Renal pelvis (tissue), 4 donors: Measurements from ENCODE around the gene IGFLR1. TPM values are rescaled to one million over a fixed set of nuclear protein-coding genes. Genes with fewer than 3 reads are reported as not detected.
"Not testable (repeated sequence)": the region's sequence is repeated elsewhere in the genome, so short reads cannot be mapped to it uniquely, and the experiment has no call there.

Source experiments
- DNase-seq: peaks from one replicate; pipeline ENCODE4 v3.0.0-alpha.2; 2013
- polyA plus RNA-seq, 3 donors: library from polyadenylated mRNA; unstranded; fragments of 120-200 nt; gene quantifications; one replicate each; pipeline ENCODE4 v1.2.1, GENCODE V29; 2013; ENCODE audit not compliant: insufficient read length in 3 of 3

IGFLR1 gene
- polyA plus RNA-seq, 3 donors, result 2.1 to 3.9 (median 3.8) TPM

DNA sequence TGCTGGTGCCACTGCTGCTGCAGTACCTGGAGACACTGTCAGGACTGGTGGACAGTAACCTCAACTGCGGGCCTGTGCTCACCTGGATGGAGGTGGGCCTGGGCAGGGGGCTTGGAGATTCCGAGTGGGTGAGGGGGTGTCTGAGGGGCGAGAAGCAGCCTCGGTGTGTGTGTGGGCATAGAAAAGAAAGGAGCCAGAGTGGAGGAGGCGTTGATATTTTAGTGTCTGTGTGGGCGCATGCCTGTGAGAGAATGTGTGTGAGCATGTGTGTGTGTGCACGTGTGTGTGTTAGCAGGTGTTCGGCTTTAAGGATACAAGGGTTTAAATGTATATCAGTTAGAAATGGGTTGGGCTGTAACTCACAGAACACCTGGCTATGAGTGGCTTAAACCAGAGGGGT is 36.8 kb upstream of the IGFLR1 start:
- no peak for DNase-seq

DNA sequence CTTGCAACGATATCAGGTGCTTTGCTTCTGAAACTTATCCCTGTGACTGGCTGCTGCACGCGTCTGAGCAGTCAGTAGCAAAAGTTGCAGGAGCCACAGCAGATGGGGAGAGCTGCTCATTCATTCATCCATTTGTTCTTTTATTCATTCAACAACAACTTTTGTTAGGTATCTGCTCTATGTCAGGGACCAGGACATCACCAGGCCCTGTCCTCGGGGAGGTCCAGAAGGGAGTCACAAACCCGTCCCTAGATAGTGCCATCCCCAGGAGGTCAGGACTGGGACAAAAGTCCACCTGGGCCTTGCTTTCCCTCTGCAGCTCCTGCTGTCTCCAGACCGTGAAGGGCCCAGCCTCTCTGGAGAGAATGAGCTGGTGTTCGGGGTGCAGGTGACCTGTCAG is 35.7 kb upstream of the IGFLR1 start:
- no peak for DNase-seq

DNA sequence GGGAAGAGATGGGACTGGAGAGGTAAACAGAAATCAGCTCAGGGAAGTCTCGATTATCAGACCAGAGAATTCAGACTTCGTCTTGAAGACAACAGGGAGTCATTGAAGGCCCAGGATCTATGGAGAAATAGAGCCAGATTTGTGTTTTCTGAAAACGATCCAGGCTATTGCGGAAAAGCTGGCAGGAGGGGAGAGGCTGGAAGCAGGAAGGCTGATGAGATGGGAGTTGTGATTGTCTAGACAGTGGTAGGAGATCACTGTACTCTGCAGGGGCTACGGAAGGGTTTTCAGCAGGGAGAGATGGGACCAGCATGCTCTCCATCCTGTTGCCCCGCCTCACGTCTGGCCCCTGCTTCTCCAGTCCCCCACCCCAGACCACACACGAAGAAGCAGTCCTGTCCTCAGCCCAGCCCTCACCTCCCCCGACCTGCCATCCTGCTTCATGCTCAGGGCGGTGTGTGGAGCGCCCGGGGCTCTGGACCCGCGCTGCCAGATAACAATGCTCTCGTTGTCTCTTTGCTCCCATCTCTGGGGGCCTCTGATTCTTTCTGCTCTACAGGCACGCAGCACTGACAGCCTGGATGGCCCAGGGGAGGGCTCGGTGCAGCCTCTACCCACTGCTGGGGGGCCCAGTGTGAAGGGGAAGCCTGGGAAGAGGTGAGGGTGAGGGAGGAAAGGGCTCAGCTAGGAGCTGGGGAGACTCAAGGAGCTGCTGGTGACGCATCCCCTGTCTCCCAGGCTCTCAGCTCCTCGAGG is 35.0 kb upstream of the IGFLR1 start:
- no peak for DNase-seq

DNA sequence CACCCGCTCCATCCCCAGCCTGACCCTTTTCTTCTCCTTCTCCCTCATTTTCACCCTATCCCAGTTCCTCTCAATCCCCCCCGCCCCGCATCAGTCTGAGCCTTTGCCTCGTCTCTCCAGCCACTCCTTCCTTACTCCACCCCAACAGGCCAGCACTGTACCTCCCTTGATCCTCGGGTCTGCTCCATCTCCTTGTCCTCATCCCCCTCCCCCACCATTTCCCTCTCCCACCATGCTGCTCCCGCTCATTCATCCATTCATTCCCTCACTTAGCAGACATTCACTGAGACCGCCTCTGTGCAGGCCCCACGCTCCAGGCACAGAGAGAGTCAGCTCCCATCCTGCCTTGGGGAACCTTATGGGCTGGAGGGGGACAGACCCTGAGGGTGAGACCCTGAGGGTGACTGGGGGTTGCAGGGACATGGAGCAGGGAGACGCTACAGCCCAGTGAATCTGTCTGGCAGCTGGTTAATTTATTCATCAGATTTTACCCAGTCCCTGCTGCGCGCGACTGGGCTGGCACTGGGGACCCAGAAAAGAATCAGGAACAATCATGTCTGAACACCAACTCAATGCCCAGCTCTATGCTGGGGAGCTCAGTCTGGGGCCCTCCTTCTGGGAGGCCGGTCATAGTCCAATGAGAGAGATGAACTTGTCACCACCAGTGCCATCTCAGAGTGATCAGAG is 34.0 kb upstream of the IGFLR1 start:
- no peak for DNase-seq

DNA sequence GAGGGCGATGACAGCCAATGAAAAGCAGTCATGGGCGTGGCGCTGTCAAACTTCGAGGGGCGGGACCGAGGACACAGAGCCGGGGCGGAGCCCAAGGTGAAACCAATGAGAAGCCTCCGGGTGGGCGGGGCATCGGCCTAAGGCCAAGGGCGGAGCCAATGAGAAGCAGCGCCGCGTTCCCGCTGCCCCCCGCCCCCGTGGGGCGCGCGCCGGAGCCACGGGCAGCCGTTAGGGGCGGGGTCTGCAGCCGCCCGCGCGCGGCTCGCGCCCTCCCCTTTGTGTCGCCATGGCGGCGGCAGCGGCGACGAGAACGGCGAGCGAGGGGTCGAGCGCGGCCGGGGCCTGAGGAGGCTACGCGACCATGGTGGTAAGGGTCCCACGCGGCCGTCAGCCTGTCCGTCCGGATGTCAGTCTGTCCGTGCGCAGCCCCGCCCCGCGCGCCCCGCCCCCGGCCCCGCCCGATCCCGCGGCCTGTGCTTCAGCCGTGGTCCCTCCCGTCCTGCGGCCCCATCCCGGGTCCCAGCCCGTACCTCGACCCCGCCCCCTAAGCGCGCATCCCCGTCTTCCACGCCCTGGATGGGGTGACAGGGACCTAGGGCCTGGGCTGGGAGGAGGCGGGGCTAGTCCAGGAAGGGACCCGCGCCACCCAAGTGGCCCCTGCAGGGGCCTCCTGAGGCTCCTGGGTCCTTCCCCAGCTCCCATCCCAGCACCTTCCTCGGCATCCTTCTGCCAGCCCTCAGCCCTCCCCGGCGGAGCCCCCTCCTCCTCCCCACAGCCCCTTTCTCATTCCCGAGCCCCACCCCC is 33.2 kb upstream of the IGFLR1 start, which contains the start of gene ARHGAP33:
Gene ARHGAP33 (plus strand): TSS at position 267 of the 804 bp plus-strand sequence. CDS start 95 bp downstream, at position 362.
- peak; percentile 97 for DNase-seq

DNA sequence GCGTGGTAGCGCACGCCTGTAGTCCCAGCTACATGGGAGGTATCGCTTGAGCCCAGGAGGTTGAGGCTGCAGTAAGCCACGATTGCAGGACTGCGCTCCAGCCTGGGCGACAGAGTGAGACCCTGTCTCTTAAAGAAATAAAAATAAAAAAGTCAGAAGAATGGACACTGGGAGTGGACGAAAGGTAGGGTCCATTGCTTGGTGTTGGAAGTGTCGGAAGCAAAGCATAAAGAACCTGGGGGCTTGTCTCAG is 32.7 kb upstream of the IGFLR1 start:
- DNase-seq, result no peak

DNA sequence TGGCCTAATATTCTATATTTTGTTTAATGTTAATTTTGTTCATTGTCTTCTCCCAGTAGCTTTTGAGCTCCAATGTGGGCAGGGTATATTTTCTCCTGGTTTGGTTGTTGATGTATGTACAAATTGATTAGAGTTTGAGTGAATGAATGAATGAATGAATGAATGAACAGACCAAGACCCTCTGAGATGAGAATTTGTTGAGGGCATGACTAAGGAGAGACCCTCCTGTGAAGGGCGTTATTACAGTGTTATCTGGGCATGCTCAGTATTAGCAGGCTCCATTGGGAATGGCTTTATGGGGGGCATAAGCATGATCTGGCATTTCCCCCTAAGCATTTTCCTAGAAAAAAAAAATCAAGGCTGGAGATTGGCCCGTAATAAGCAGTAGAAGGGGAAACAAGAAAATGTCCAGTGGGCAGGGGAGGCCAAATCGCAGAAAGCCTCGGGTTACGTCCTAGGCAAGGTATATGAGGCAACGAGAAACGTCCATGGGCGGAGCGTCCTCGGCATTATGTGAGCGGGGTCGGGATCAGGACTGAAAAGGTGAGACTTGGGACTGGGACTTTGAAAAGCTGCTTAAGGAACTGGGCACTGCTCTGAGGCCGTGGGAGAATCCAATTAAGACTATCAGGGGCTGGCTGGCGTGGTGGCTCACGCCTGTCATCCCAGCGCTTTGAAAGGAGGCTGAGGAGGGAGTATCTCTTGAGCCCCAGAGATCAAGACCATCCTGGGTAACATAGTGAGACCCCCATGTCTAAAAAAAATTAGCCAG is 32.2 kb upstream of the IGFLR1 start:
- no peak for DNase-seq

DNA sequence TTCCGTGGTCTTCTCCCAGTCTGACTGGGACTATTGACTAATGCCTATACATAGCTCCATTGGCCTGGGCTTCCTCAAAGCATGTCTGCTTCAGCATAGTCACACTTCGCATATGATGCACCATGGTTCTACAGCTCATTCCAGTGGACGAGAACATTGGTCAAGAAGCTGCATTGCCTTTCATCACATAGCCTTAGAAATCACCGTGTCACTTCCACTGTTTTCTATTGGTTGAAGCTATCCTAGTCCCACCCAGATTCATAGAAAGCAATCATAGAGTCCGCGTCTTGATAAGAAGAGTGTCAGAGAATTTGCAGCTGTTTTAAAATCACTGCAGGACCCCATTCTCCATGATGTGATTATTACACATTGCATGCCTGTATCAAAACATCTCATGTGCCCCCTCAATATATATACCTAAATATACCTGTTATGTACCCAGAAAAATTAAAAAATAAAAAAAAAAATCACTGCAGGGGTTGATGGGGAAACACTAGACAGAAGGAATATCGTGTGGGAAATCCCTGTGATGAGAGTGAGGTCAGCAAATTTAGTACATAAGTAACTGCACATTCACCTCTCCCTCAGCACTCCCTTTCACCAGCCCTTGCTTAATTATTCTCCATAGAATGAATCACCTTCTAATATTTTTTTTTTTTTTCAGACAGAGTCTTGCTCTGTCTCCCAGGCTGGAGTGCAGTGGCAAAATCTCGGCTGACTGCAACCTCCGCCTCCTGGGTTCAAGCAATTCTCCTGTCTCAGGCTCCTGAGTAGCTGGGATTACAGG is 31.0 kb upstream of the IGFLR1 start:
- no peak for DNase-seq

DNA sequence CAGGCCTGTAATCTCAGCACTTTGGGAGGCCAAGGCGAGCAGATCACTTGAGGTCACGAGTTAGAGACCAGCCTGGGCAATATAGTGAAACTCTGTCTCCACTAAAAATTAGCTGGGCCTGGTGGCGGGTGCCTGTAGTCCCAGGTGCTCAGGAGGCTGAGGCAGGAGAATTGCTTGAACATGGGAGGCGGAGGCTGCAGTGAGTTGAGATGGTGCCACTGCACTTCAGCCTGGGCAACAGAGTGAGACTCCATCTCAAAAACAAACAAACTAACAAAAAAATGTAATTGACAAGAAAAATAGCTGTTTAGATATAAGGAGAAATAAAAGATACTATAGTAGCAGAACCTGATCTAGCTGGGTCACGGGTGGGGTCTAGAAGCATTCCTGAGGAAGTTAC is 30.1 kb upstream of the IGFLR1 start:
- not testable (repeated sequence) for DNase-seq

DNA sequence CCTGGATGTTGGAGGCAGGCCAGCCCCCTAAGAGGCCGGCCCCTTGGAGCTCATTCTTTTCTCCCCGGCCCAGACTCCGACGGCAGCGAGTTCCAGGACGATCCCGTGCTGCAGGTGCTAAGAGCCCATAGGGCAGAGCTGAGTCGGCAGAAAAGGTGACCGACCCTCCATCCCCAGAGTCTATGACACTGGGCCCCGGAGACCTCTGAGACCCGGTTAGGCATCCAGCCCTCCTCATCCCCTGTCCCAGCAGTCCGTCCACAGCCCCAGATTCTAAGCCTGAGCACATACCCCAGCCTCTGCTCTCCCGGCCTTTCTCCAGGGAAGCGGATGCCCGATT is 25.8 kb upstream of the IGFLR1 start:
- DNase-seq, result no peak

DNA sequence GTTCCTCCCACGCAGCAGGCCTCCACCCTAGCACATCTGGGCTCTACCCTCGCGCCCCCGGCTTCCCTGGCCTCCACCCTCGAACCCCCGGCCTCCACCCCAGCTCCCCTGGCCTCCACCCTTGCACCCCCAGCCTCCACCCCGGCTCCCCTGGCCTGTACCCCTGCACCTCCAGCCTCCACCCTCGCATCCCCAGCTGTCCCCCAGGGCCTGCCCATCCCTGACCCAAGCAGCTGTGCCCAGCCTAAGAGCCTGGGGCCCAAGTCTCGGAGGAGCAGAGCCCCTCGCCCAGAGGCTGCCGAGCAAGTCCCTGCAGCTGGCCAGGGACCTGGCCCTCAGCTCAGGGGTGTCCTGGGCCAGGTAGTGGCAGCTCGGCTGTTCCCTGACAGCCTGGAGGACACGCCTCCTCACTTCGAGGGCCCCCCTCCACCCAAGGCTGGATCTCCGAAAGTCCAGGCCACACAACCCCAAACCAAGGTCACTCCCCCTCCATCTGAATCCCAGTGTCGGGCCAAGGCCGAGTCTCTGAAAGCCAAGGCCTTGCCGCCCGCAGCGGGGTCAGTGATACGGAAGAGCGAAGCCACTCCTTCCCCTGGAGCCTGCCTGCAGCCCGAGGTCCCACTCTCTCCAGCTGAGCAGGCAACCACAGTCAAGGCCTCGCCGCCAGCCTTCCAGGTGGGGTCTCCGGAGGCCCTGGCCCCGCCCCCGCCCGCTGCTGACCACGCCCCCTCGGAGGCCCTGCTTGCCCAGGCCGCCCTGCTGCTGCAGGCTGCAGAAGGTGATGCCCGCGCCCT is 25.2 kb upstream of the IGFLR1 start:
- peak; percentile 74 for DNase-seq

DNA sequence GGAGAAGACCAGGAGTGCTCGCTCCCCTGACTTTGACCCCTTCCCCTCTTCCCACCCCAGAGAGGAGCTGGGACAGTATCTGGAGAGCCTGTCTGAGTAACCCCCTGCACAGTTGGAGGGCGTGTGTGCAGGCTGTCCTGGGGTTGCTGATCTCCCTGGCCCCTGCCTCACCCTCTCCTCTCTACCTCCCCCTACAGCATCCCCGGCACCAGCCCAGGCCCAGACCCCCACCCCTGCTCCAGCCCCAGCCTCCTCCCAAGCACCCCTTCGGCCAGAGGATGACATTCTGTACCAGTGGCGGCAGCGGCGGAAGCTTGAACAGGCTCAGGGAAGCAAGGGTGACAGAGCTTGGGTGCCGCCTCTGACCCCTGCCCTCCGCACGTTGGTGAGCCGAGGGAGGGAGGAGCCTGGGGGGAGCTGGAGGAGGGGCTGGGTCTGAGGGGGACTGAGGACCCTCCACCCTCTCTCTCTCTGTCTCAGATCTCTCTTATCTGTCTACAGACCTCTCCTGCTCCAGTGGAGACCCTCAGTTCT is 24.4 kb upstream of the IGFLR1 start:
- no peak for DNase-seq

DNA sequence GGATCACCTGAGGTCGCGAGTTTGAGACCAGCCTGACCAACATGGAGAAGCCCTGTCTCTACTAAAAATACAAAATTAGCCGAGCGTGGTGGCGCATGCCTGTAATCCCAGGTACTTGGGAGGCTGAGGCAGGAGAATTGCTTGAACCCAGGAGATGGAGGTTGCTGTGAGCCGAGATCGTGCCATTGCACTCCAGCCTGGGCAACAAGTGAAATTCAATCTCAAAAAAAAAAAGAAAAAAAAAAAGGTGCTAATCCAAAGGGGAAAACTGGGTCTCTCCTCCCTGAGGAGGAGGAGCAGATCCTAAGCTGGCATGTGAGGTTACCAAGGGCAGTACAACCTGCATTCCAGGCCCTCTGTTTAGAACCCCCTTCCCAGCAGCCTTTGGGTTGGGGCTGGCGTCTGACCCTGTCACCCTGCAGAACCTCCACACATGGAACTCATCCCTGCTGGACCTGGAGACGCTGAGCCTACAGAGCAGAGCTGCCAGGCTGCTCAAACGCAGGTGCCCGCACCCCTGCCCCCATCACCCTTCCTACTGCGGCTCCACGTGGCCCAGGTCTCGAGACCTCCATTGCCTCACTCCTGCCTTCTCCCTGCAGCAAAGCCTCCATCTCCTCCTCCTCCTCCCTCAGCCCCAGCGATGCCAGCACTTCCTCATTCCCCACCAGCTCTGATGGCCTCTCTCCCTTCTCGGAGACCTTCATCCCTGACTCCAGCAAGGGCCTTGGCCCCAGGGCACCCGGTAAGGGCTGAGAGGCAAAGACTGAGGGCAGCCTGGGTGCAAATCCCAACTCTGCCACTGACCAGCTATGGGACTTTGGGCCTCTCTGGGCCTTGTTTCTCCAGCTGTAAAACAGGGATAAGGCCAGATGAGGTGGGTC is 22.4 kb upstream of the IGFLR1 start:
- no peak for DNase-seq

DNA sequence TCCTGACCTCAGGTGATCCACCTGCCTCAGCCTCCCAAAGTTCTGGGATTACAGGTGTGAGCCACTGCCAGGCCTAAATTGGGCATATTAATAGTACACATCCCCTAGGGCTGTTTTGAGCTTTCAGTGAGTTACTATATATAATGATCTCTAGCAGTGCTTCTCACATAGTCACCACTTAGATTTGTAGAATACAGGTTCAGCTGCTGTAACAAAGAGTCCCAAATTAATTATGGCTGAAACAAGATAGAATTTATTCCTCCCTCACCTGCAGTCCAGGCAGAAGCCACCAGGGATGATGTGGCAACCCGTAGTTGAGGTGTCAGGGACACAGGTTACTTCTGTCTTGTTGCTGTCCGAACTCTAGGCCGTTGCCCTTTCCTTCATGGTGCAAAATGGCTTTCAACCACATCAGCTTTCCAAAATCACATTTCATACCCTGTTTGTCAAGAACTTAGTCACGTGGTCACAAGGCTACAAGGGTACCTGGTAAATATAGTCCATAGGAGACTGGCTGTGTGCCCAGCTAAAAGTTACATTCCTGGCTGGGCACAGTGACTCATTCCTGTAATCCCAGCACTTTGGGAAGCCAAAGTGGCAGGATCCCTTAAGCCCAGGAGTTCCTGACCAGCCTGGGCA is 18.6 kb upstream of the IGFLR1 start:
- no peak for DNase-seq

DNA sequence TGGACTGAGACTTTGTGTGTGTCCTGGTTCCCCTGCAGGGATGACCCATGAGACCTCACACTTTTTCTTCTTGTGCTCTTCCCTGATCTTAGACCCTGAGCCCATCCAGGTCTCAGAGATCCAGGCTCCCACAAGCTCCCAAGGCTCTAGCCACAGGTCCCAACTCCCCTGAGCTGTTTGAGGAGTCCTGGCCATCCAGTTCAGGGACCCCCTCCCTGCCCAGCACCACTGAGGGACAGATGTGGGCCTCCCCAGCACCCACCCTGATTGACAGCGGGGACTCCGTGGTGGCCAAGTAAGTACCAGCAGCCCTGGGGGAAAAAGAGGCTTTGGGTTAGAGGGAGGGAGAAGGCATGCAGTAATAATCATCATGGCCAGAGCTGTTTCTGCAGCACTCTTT is 17.4 kb upstream of the IGFLR1 start:
- no peak for DNase-seq

DNA sequence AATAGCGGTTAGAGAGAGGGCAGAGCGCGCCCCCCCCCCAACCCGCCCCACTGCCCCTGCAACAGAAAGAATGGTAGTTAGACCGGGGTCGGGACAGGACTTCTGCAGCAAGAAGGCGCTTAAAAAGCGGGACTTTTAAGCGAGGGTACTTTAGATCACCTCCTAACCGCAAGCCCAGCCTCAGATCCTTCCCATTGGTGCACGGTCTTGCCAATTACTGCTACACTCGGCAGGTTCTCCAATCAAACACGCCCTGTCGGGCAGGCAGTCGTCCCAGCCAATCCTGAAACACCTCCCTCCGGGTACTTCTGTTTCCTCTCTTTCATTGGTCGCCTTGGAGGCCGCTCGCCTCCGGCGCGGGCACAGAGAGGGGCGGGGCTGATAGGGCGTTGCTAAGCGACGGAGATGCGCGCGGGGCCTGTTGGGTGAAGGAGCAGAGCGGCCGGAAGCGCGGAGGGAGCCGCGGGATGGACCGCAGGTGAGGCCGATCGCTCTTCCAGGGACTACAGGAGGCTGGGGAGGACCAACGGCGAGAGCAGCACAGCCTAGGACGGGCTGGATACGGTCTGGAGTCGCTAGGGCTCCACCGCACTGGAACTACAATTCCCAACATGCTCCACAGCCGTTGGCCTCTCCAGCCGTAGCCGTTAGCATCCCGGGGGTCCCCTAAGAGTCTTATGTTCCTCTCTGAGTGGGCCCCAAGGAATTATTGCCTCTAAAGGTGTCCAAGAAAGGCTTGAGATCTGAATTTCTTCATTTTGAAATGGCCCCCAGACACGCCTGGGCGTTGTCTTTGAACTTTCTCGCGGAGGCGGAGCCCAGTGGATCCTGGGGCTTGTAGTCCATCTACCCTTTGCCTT is 15.7 kb upstream of the IGFLR1 start, which contains the start of gene PROSER3:
Gene PROSER3 (plus strand): TSS at position 428 of the 860 bp plus-strand sequence. CDS start 40 bp downstream, at position 468.
- DNase-seq, result peak; percentile 99

DNA sequence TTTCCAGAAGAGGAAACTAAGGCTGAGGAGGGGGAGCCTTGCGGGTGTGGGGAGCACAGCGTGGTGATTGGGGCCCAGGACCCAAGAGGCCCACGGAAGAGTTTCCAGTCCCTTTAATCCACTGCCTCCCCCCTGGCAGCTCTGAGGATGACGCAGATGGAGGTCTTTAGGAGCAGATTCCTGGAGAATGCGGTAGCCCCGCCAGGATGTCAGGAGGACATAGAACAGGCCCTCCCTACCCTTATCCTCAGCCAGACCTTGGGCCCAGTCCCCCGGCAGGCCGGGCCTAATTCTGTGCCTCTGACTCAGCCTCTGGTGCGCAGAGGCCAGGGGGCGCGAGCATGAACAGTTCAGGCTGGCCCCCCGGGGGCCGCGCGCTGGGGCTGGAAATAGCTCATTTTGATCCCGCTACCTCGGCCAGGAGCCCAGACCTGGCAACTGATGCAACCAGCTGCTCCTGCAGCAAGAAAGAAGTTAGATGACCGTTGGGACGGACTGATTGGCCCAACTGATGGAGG is 15.0 kb upstream of the IGFLR1 start:
- no peak for DNase-seq
